Neural crest cell (in vitro differentiated cells): Measurements from ENCODE around the gene TOGARAM1. TPM values are rescaled to one million over a fixed set of nuclear protein-coding genes. Genes with fewer than 3 reads are reported as not detected.

Experiments used
- DNase-seq: peaks from one replicate; pipeline ENCODE4 v3.0.0; 2021; ENCODE audit warnings: low read depth, mixed read lengths, low spot score
- H3K27ac Mint-ChIP-seq: one replicate; pipeline ENCODE4 v1.8.0; 2021; ENCODE audit warnings: mild to moderate bottlenecking, mixed read lengths; ENCODE audit not compliant: unreplicated experiment
- H3K27me3 Mint-ChIP-seq: 2 replicates; pipeline ENCODE4 v1.8.0; 2021; ENCODE audit warnings: low read depth, mild to moderate bottlenecking, mixed read lengths
- H3K36me3 Mint-ChIP-seq: 2 replicates; pipeline ENCODE4 v1.8.0; 2021; ENCODE audit warnings: low read depth, mild to moderate bottlenecking, mixed read lengths
- H3K4me1 Mint-ChIP-seq: 2 replicates; pipeline ENCODE4 v1.8.0; 2021; ENCODE audit warnings: mixed read lengths
- H3K4me3 Mint-ChIP-seq: one replicate; pipeline ENCODE4 v1.8.0; 2021; ENCODE audit warnings: mild to moderate bottlenecking, mixed read lengths
- H3K9me3 Mint-ChIP-seq: 2 replicates; pipeline ENCODE4 v1.8.0; 2021; ENCODE audit warnings: mixed read lengths
- total RNA-seq: library from RNA; stranded (reverse); gene quantifications from 2 replicates; pipeline ENCODE4 v1.2.1, GENCODE V29; 2021
- TF ChIP-seq, protein P1 (sequence below): fragments of 200-600 bp; sonication (generic); conservative IDR thresholded peaks from 2 replicates; pipeline ENCODE4 v1.5.0; 2021; ENCODE audit warnings: antibody characterized with exemption, mild to moderate bottlenecking

TOGARAM1 gene
- total RNA-seq, 1 donor from 2014 or later = 15.7 TPM

DNA sequence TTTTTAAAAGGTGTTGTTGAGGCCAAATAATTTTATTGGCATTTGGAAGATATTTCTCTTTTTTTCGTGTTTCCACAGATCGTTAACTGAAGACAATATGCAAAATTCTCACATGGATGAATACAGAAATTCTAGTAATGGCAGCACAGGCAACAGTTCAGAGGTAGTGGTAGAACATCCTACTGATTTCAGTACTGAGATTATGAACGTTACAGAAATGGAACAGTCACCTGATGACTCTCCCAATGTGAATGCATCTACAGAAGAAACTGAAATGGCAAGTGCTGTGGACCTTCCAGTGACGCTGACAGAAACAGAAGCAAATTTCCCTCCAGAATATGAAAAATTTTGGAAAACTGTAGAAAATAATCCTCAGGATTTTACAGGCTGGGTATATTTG lies 133.2 kb downstream of the TOGARAM1 start:
- Mint-ChIP-seq H3K36me3 (peaks cover 25% of the 10 kb centered on the region), H3K9me3 (no peaks in the 10 kb centered on the region), H3K4me3 (no peak overlapping the region), H3K4me1 (peaks cover 10% of the 10 kb centered on the region), H3K27me3 (no peaks in the 10 kb centered on the region), H3K27ac (no peak overlapping the region)
- TF ChIP-seq, protein P1, sequence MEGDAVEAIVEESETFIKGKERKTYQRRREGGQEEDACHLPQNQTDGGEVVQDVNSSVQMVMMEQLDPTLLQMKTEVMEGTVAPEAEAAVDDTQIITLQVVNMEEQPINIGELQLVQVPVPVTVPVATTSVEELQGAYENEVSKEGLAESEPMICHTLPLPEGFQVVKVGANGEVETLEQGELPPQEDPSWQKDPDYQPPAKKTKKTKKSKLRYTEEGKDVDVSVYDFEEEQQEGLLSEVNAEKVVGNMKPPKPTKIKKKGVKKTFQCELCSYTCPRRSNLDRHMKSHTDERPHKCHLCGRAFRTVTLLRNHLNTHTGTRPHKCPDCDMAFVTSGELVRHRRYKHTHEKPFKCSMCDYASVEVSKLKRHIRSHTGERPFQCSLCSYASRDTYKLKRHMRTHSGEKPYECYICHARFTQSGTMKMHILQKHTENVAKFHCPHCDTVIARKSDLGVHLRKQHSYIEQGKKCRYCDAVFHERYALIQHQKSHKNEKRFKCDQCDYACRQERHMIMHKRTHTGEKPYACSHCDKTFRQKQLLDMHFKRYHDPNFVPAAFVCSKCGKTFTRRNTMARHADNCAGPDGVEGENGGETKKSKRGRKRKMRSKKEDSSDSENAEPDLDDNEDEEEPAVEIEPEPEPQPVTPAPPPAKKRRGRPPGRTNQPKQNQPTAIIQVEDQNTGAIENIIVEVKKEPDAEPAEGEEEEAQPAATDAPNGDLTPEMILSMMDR = no peak
- DNase-seq = no peak

DNA sequence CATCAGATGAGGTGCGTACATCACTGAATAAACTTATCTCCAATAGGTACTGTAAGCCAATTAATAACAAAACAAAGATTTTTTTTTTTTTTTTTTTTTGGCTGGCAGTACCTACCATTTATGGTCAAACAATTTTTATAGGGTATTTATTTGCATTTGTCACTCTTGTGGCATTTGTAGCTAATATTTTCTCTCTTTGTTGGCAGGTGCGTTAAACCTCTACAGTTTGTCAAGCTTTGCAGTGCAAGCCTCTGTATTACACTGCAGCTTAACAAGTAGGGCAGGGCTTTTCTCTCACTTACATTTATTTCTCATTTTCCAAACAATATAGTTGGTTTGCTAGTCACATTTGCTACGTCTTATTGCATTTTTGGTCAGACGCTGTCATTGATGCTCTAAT lies 134.2 kb downstream of the TOGARAM1 start:
- no peak overlapping the region for H3K27ac Mint-ChIP-seq
- no peaks in the 10 kb centered on the region for H3K9me3 Mint-ChIP-seq
- H3K4me3 Mint-ChIP-seq = no peak overlapping the region
- no peaks in the 10 kb centered on the region for H3K27me3 Mint-ChIP-seq
- no peak for DNase-seq
- H3K36me3 Mint-ChIP-seq = peaks cover 25% of the 10 kb centered on the region
- TF ChIP-seq, protein P1 = no peak
- H3K4me1 Mint-ChIP-seq = no peaks in the 10 kb centered on the region

DNA sequence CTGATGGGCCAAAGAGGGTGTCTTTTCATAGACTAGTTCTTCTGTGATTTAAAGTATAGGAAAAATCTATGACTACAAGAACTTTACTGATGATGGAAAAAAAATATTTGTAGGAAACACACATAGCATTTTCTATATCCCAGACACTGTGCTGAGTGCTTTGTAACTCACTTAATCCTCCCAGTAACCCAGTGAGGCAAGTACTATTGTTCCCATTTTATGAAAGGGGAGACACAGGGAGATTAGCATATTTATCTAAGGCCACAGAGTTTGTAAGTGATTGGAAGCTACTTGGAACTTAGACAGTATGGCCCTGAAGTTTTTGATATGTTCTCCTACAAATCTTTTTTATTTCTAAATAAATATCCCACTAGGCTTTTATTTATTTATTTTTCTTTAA lies 141.8 kb downstream of the TOGARAM1 start:
- Mint-ChIP-seq H3K9me3 (no peaks in the 10 kb centered on the region), H3K36me3 (peaks cover 9% of the 10 kb centered on the region), H3K4me1 (no peaks in the 10 kb centered on the region), H3K4me3 (no peak overlapping the region), H3K27me3 (no peaks in the 10 kb centered on the region), H3K27ac (no peak overlapping the region)
- DNase-seq = no peak
- TF ChIP-seq, protein P1 = no peak

DNA sequence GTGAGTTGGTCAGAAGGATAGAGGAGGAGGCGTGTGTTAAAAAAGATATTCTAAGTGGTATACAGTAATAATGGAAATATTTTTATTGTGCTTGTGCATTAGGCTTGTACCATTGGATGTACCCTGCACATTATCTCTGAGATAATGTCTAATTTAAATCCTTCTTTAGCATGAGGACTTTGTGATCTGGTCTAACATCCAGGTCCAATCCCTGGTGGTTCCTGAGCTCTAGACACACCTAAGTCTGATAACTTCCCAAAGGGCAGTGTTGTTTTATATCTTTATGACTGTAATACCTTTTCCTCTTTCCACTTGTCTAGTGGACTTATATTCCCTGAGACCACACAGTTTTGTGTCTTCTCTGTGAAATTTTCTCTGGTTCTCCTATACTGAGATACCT lies 142.6 kb downstream of the TOGARAM1 start:
- peaks cover 5% of the 10 kb centered on the region for H3K36me3 Mint-ChIP-seq
- no peak for DNase-seq
- H3K9me3 Mint-ChIP-seq = no peaks in the 10 kb centered on the region
- no peak overlapping the region for H3K27ac Mint-ChIP-seq
- H3K4me3 Mint-ChIP-seq = no peak overlapping the region
- TF ChIP-seq, protein P1 = no peak
- H3K4me1 Mint-ChIP-seq = no peaks in the 10 kb centered on the region
- no peaks in the 10 kb centered on the region for H3K27me3 Mint-ChIP-seq

DNA sequence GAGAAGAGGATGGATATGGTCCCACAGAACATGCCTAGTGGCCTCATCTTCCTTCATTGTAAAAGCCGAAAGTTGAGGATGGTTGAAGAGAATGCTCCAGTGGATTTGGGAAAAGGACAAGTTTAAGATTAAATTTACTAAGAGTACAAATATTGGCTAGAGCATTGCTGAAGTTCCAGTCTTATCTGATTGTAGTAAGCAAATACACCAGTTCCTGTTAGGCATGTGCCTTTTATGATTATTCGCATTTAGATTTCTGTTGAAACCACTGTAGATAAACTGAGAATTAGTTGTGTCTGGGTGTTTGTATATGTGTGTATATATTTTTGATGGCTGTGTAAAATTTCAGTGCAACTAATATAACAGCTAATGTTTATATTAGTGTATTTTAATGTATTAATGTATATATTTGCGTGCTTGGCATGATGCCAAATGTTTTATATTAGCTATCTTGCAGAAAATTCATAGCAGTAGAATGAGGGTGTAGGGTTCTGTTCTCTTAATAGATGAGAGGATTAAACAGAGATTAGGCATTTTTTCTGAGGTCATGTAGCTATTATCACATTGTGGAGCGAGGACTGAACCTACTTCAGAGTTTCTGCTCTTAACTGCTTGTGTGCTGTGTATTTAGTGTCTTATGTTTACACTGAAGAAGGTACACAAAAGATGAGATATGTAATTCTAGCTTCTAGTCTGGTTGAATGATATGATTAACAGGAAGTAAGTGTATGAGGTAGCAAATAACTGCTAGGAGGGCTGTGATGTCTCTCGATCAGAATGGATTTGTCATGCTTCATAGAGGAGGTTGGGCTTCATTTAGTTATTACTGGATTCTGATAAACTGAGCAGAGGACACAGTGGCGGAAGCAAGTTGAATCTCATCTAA lies 151.1 kb downstream of the TOGARAM1 start:
- H3K4me1 Mint-ChIP-seq = no peaks in the 10 kb centered on the region
- TF ChIP-seq, protein P1 = no peak
- peaks cover 5% of the 10 kb centered on the region for H3K36me3 Mint-ChIP-seq
- no peak overlapping the region for H3K4me3 Mint-ChIP-seq
- H3K9me3 Mint-ChIP-seq = no peaks in the 10 kb centered on the region
- peak overlapping the region; percentile 28 for H3K27ac Mint-ChIP-seq
- no peak for DNase-seq
- H3K27me3 Mint-ChIP-seq = no peaks in the 10 kb centered on the region
